Gastroesophageal sphincter (tissue), 3 donors: ENCODE results near the gene MYH14.

Source experiments
- CTCF ChIP-seq, 4 experiments: fragments of 200-600 bp in 2 of 4; fragments of 450-650 bp in 2 of 4; sonication (generic) in 1 of 4; IDR thresholded peaks; one replicate each; pipeline ENCODE4 v1.5.1; 2017 to 2019; ENCODE audit warnings: antibody characterized with exemption in 4 of 4, mild to moderate bottlenecking in 2 of 4, moderate library complexity in 2 of 4
- EP300 ChIP-seq: sonication (generic); formaldehyde crosslinking; IDR thresholded peaks from one replicate; pipeline ENCODE4 v1.6.1; 2017; ENCODE audit warnings: antibody characterized with exemption, mild to moderate bottlenecking
- POLR2A ChIP-seq, 2 donors: fragments of 450-650 bp; IDR thresholded peaks; one replicate each; pipeline ENCODE4 v1.6.1; 2017; ENCODE audit warnings: antibody characterized with exemption in 2 of 2, mild to moderate bottlenecking in 2 of 2, moderate library complexity in 1 of 2
- POLR2AphosphoS5 ChIP-seq: sonication (generic); formaldehyde crosslinking; IDR thresholded peaks from one replicate; pipeline ENCODE4 v1.6.1; 2017; ENCODE audit warnings: antibody characterized with exemption

DNA sequence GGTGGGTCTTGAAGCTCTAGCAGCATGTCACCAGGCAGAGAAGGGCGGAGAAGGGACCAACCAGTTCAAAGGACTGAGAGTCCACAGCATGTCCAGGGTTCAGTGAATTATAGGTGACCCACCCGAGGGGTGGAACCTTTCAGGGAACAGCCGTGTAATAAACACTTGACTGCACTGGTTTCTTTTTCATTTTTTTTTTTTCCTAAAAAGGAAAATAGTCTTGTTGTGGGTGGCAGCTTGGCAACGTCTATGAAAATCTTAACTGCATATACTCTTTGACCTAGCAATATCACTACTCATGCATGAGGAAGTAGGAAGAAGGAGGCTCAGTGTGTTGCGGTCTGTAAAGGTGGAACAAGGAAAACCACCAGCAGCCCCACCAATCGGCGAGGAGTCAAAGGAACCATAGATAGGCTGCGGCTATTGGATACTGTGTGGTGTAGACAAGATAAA, 13.0 kb upstream of the MYH14 start:
- TF ChIP-seq EP300 (no peak), CTCF (IDR thresholded peaks at IDR 0.05) (no peak), POLR2A (IDR thresholded peaks at IDR 0.05) (no peak), POLR2AphosphoS5 (no peak)
